ENCODE data around the gene C11orf65. TPM values are rescaled to one million over a fixed set of nuclear protein-coding genes. Genes with fewer than 3 reads are reported as not detected.

Gene C11orf65
- total and polyA plus RNA-seq, 2 donors (not counting 1 experiment from before 2014, with no cell fraction given), result 0.25 to 1.4 TPM

GRCh38 chr11:108346451-108346850 lies 120.9 kb downstream of the C11orf65 start:
- H3K4me3 ChIP-seq (ENCODE audit: control extremely low read depth in 1 of 5, extremely low read depth in 1 of 5, insufficient read depth in 1 of 5, low read depth in 2 of 5, low read length in 4 of 5), result no peak overlapping the region
- no peak overlapping the region for H2AFZ ChIP-seq (ENCODE audit: insufficient read depth, low read depth, low read length, poor library complexity, severe bottlenecking)
- Mint-ChIP-seq H3K27me3 (no peaks in the 10 kb centered on the region), H3K4me1 (no peaks in the 10 kb centered on the region), H3K27ac (no peak overlapping the region), H3K9me3 (ENCODE audit: insufficient read depth) (no peaks in the 10 kb centered on the region), H3K4me3 (no peak overlapping the region)
- ATAC-seq (ENCODE audit: low read depth) (no peak), DNase-seq (no peak)
- H3K36me3 ChIP-seq (replicated peaks in 1 of 2; ENCODE audit: control extremely low read depth in 1 of 2, control insufficient read depth in 1 of 2, extremely low read depth in 1 of 2, insufficient read depth in 2 of 2, low read length in 1 of 2), result peaks cover 18 to 49% of the 10 kb centered on the region in 2 experiments
- no peaks in the 10 kb centered on the region for H3K27me3 ChIP-seq (replicated peaks in 1 of 4; ENCODE audit: control extremely low read depth in 1 of 4, control insufficient read depth in 3 of 4, insufficient read depth in 4 of 4, low read length in 3 of 4)
- intact Hi-C loops (cut with micrococcal nuclease), result loop anchor here (10.0 kb wide), 1 partner anchor 298 kb away; no protein-coding TSS in a partner anchor
- TF ChIP-seq, protein P1, sequence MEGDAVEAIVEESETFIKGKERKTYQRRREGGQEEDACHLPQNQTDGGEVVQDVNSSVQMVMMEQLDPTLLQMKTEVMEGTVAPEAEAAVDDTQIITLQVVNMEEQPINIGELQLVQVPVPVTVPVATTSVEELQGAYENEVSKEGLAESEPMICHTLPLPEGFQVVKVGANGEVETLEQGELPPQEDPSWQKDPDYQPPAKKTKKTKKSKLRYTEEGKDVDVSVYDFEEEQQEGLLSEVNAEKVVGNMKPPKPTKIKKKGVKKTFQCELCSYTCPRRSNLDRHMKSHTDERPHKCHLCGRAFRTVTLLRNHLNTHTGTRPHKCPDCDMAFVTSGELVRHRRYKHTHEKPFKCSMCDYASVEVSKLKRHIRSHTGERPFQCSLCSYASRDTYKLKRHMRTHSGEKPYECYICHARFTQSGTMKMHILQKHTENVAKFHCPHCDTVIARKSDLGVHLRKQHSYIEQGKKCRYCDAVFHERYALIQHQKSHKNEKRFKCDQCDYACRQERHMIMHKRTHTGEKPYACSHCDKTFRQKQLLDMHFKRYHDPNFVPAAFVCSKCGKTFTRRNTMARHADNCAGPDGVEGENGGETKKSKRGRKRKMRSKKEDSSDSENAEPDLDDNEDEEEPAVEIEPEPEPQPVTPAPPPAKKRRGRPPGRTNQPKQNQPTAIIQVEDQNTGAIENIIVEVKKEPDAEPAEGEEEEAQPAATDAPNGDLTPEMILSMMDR (IDR thresholded peaks at IDR 0.05), result no peak
- TF ChIP-seq EZH2 (IDR thresholded peaks at IDR 0.05; ENCODE audit: borderline replicate concordance, insufficient read depth, low read depth, low read length, poor library complexity, severe bottlenecking), result no peak
- H3K9me3 ChIP-seq (ENCODE audit: control extremely low read depth in 1 of 3, control insufficient read depth in 2 of 3, insufficient read depth in 1 of 3, low read length in 2 of 3), result no peaks in the 10 kb centered on the region
- H3K9ac ChIP-seq (ENCODE audit: low read length), result no peak overlapping the region
- H3K27ac ChIP-seq (ENCODE audit: low read length in 2 of 2), result no peak overlapping the region
- no peaks in the 10 kb centered on the region for H3K79me2 ChIP-seq (ENCODE audit: control insufficient read depth, insufficient read depth, low read length)
- H3K4me1 ChIP-seq (ENCODE audit: control insufficient read depth in 2 of 2, insufficient read depth in 2 of 2, low read length in 2 of 2), result no peaks in the 10 kb centered on the region
- H3K4me2 ChIP-seq (replicated peaks; ENCODE audit: low read depth, low read length, poor library complexity, severe bottlenecking), result no peak overlapping the region
- CTCF ChIA-PET, result no interaction called here
- H4K20me1 ChIP-seq (ENCODE audit: control insufficient read depth, insufficient read depth, low read length, poor library complexity, severe bottlenecking), result no peaks in the 10 kb centered on the region
- POLR2A ChIA-PET, result no interaction called here

DNA sequence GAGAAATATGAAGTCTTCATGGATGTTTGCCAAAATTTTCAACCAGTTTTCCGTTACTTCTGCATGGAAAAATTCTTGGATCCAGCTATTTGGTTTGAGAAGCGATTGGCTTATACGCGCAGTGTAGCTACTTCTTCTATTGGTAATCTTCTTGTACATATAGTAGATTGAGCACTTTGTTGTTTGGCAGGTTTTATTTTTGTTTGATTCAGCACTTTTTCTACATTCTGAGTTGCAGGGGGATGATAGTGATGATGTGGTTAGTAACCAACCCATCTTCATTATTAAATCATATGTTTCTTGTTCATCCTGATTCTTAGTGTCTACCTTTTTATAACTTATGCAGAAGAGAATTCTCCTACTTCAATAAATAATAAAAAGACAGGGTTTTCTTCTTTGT lies 121.6 kb downstream of the C11orf65 start:
- Mint-ChIP-seq H3K4me3 (no peak overlapping the region), H3K27ac (no peak overlapping the region), H3K27me3 (no peaks in the 10 kb centered on the region), H3K4me1 (no peaks in the 10 kb centered on the region), H3K9me3 (ENCODE audit: insufficient read depth) (no peaks in the 10 kb centered on the region)
- DNase-seq, result no peak
- Histone ChIP-seq H3K36me3 (replicated peaks in 1 of 2; ENCODE audit: control extremely low read depth in 1 of 2, control insufficient read depth in 1 of 2, extremely low read depth in 1 of 2, insufficient read depth in 2 of 2, low read length in 1 of 2) (peaks cover 18 to 43% of the 10 kb centered on the region in 2 experiments), H3K27me3 (replicated peaks in 1 of 4; ENCODE audit: control extremely low read depth in 1 of 4, control insufficient read depth in 3 of 4, insufficient read depth in 4 of 4, low read length in 3 of 4) (no peaks in the 10 kb centered on the region), H3K27ac (ENCODE audit: low read length in 2 of 2) (no peak overlapping the region), H3K79me2 (ENCODE audit: control insufficient read depth, insufficient read depth, low read length) (no peaks in the 10 kb centered on the region), H3K4me3 (ENCODE audit: control extremely low read depth in 1 of 5, extremely low read depth in 1 of 5, insufficient read depth in 1 of 5, low read depth in 2 of 5, low read length in 4 of 5) (no peak overlapping the region), H3K4me1 (ENCODE audit: control insufficient read depth in 2 of 2, insufficient read depth in 2 of 2, low read length in 2 of 2) (no peaks in the 10 kb centered on the region), H3K9ac (ENCODE audit: low read length) (no peak overlapping the region), H3K9me3 (ENCODE audit: control extremely low read depth in 1 of 3, control insufficient read depth in 2 of 3, insufficient read depth in 1 of 3, low read length in 2 of 3) (no peaks in the 10 kb centered on the region), H4K20me1 (ENCODE audit: control insufficient read depth, insufficient read depth, low read length, poor library complexity, severe bottlenecking) (no peaks in the 10 kb centered on the region), H2AFZ (ENCODE audit: insufficient read depth, low read depth, low read length, poor library complexity, severe bottlenecking) (no peak overlapping the region), H3K4me2 (replicated peaks; ENCODE audit: low read depth, low read length, poor library complexity, severe bottlenecking) (no peak overlapping the region)
- TF ChIP-seq EZH2 (IDR thresholded peaks at IDR 0.05; ENCODE audit: borderline replicate concordance, insufficient read depth, low read depth, low read length, poor library complexity, severe bottlenecking), result no peak
- TF ChIP-seq, protein P1 (IDR thresholded peaks at IDR 0.05), result no peak
- 100% methylated on average over 3 of the region's 4 CpGs for WGBS (ENCODE audit: insufficient coverage)
- CTCF ChIA-PET, result interaction anchor here (2.3 kb wide), 1 partner anchor 303 kb away, joined by 5 read pairs; no protein-coding TSS in a partner anchor
- ATAC-seq (ENCODE audit: low read depth), result no peak
- POLR2A ChIA-PET, result no interaction called here
- intact Hi-C loops (cut with micrococcal nuclease), result loop anchor here (10.0 kb wide), 1 partner anchor 299 kb away; no protein-coding TSS in a partner anchor
